ENCODE results near the gene LRP2. TPM values are rescaled to one million over a fixed set of nuclear protein-coding genes. Genes with fewer than 3 reads are reported as not detected.

Gene LRP2
- polyA plus RNA-seq, 3 donors = not detected

- H3K4me3 Mint-ChIP-seq = peak overlapping the region; percentile 92 to 95
- H3K36me3 ChIP-seq (replicated peaks in 1 of 2; ENCODE audit: control insufficient read depth in 1 of 2, insufficient read depth in 2 of 2, low read length in 2 of 2) = no peaks in the 10 kb centered on the region
- H3K4me1 Mint-ChIP-seq = peaks cover 43% of the 10 kb centered on the region
- H3K36me3 Mint-ChIP-seq = peaks cover 0 to 7% of the 10 kb centered on the region in 2 donors
- intact Hi-C loops (cut with micrococcal nuclease) = no loop called here
- peaks cover 53 to 67% (median 63%) of the 10 kb centered on the region in 3 donors for H3K27me3 Mint-ChIP-seq (ENCODE audit: low read depth in 3 of 3)
- peak overlapping the region; percentile 37 to 77 (median 55) for H3K4me3 ChIP-seq (replicated peaks in 1 of 3; ENCODE audit: low read depth in 2 of 3, low read length in 3 of 3)
- peaks cover 0 to 26% of the 10 kb centered on the region in 2 donors for H3K9me3 ChIP-seq (replicated peaks in 1 of 2; ENCODE audit: control insufficient read depth in 1 of 2, insufficient read depth in 1 of 2, low read length in 2 of 2)
- peak overlapping the region; percentile 83 for H3K4me2 ChIP-seq (replicated peaks; ENCODE audit: extremely low read depth, low read length, poor library complexity, severe bottlenecking)
- H4K20me1 ChIP-seq (ENCODE audit: insufficient read depth, low read length) = no peaks in the 10 kb centered on the region
- H3K9me3 Mint-ChIP-seq = peaks cover 0 to 24% (median 8%) of the 10 kb centered on the region in 7 donors
- no peak overlapping the region for H3K27ac Mint-ChIP-seq
- peak in 1 of 3 donors; percentile 10 for DNase-seq
- H3K27me3 ChIP-seq (ENCODE audit: control insufficient read depth in 2 of 2, insufficient read depth in 2 of 2, low read length in 2 of 2) = peaks cover 43 to 63% of the 10 kb centered on the region in 2 donors
- peaks cover 35 to 39% of the 10 kb centered on the region in 2 donors for H3K4me1 ChIP-seq (ENCODE audit: control insufficient read depth in 1 of 2, insufficient read depth in 2 of 2, low read length in 2 of 2)
- peak overlapping the region; percentile 49 for H3K9ac ChIP-seq (ENCODE audit: insufficient read depth, low read length, poor library complexity, severe bottlenecking)
- TF ChIP-seq CTCF (IDR thresholded peaks at IDR 0.05) = no peak
- under 1% methylated on average over 25 of the region's 26 CpGs for WGBS (ENCODE audit: insufficient coverage)
- H3K79me2 ChIP-seq (ENCODE audit: insufficient read depth, low read length) = no peaks in the 10 kb centered on the region
- peak overlapping the region; percentile 67 for H2AFZ ChIP-seq (ENCODE audit: insufficient read depth, low read depth, low read length, poor library complexity, severe bottlenecking)
- H3K27ac ChIP-seq (ENCODE audit: low read depth in 1 of 2, low read length in 2 of 2) = no peak overlapping the region
Measured at GRCh38 chr2:169363560-169364150, 1.3 kb upstream of the LRP2 start.

DNA sequence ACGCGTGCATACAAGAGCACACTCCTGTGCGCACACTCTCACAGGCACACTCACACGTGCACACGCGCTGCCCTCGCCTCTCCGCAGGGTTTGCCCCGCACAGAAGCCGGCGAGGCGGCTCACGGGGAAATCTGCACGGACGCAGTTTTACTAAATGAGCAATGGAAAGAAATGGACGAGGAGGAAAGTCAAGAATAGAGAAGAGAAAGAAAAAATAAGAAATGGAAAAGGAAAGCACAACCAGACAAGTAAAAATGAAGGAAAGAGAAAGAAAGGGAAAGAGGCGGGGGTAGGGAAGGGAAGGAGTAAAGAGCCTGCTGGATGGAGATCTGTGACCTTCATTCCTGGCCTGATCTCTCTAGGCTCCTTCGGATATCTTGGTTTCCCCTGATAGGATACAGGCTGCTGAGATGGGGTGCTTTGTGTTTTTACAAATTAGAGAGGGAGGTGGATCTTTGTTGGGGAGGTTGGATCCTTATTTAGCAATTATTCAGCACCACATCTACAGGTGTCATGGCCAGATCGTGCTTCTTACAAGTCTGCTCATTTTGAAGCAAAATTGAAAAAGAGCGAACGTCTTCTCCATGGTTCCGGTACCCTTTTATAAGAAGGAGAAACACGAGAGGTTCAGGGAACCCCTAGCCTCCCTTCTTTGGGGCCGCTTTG, 693 bp upstream of the LRP2 start:
- no peak for TF ChIP-seq CTCF (IDR thresholded peaks at IDR 0.05)
- no peak overlapping the region for H3K27ac Mint-ChIP-seq
- WGBS (ENCODE audit: insufficient coverage) = 3% methylated on average over 12 of the region's 24 CpGs
- intact Hi-C loops (cut with micrococcal nuclease) = no loop called here
- peak overlapping the region; percentile 92 to 95 for H3K4me3 Mint-ChIP-seq
- H4K20me1 ChIP-seq (ENCODE audit: insufficient read depth, low read length) = no peaks in the 10 kb centered on the region
- H3K27ac ChIP-seq (ENCODE audit: low read depth in 1 of 2, low read length in 2 of 2) = no peak overlapping the region
- H3K4me1 Mint-ChIP-seq = peaks cover 43% of the 10 kb centered on the region
- H3K9me3 Mint-ChIP-seq = peaks cover 0 to 24% (median 8%) of the 10 kb centered on the region in 7 donors
- H3K79me2 ChIP-seq (ENCODE audit: insufficient read depth, low read length) = no peaks in the 10 kb centered on the region
- H3K4me2 ChIP-seq (replicated peaks; ENCODE audit: extremely low read depth, low read length, poor library complexity, severe bottlenecking) = peak overlapping the region; percentile 83
- peaks cover 0 to 7% of the 10 kb centered on the region in 2 donors for H3K36me3 Mint-ChIP-seq
- H3K9me3 ChIP-seq (replicated peaks in 1 of 2; ENCODE audit: control insufficient read depth in 1 of 2, insufficient read depth in 1 of 2, low read length in 2 of 2) = peaks cover 0 to 26% of the 10 kb centered on the region in 2 donors
- peaks cover 47 to 68% of the 10 kb centered on the region in 2 donors for H3K27me3 ChIP-seq (ENCODE audit: control insufficient read depth in 2 of 2, insufficient read depth in 2 of 2, low read length in 2 of 2)
- peak overlapping the region; percentile 67 for H2AFZ ChIP-seq (ENCODE audit: insufficient read depth, low read depth, low read length, poor library complexity, severe bottlenecking)
- H3K27me3 Mint-ChIP-seq (ENCODE audit: low read depth in 3 of 3) = peaks cover 56 to 73% (median 69%) of the 10 kb centered on the region in 3 donors
- no peak for DNase-seq
- no peaks in the 10 kb centered on the region for H3K36me3 ChIP-seq (replicated peaks in 1 of 2; ENCODE audit: control insufficient read depth in 1 of 2, insufficient read depth in 2 of 2, low read length in 2 of 2)
- peak overlapping the region; percentile 37 to 77 (median 55) for H3K4me3 ChIP-seq (replicated peaks in 1 of 3; ENCODE audit: low read depth in 2 of 3, low read length in 3 of 3)
- H3K9ac ChIP-seq (ENCODE audit: insufficient read depth, low read length, poor library complexity, severe bottlenecking) = no peak overlapping the region
- peaks cover 35 to 39% of the 10 kb centered on the region in 2 donors for H3K4me1 ChIP-seq (ENCODE audit: control insufficient read depth in 1 of 2, insufficient read depth in 2 of 2, low read length in 2 of 2)
